ENCODE data around the gene PAFAH1B1.
"Not testable (repeated sequence)": the region's sequence is repeated elsewhere in the genome, so short reads cannot be mapped to it uniquely, and the experiment has no call there.

The PAFAH1B1 gene

GRCh38 chr17:2594722-2595599, 1.5 kb downstream of the PAFAH1B1 start:
- peak in 1 of 2 experiments; percentile 3 for DNase-seq

DNA sequence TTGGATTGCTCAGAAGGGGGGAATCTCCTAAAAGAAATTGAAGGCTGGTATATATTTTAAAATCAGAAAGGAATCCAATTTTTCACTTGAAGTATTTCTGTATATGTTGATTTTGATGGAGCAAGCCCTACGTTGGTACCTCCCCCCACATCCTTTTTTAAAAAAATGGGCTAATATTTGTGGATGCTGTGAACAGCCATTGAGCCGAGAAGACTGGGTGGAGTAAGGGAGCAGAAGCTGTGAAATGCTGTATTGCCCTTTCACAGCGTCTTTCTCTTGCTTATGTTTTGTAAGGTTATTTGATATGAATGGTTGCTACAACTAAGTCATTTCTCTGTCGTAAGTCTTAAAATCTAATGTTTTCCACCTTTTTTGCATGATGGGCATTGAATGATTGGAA, 2.3 kb downstream of the PAFAH1B1 start:
- DNase-seq = no peak

DNA sequence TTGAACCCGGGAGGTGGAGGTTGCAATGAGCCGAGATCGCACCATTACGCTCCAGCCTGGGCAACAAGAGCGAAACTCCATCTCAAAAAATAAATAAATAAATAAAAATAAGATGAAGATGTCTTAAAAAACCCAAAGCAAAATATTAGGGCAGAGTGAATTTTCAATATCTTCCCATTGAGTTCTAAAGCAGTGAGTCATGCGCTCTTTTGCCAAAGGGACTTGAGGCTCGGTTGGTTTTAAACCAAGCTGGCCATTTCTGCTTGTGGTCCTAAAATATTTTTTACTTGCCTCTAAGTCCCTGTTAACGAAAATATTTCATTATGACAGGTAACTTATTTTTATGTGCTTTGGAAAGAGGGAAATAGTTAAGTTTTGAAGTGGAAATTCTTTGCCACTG, 4.7 kb downstream of the PAFAH1B1 start:
- no peak for DNase-seq

GRCh38 chr17:2602597-2603017, 9.2 kb downstream of the PAFAH1B1 start:
- DNase-seq = no peak

GRCh38 chr17:2608350-2608913, 15.0 kb downstream of the PAFAH1B1 start:
- DNase-seq = no peak

DNA sequence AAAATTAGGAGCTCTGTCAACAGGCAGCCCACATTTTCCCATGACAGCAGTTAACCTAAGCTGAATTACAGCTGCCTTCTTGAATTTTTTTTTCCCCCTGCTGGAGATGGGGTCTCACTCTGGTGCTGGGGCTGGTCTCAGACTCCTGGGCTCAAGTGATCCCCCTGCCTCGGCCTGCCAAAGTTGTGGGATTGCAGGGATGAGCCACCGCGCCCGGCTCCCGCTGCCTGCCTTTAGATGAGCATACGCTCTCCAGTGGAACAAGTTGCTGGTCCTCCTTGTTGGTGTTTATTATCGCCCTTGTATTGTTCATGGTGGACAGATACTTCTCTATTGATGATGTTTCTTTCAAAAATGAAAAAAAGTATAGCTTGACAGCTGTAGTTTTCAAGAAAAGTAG, 15.6 kb downstream of the PAFAH1B1 start:
- no peak for DNase-seq

DNA sequence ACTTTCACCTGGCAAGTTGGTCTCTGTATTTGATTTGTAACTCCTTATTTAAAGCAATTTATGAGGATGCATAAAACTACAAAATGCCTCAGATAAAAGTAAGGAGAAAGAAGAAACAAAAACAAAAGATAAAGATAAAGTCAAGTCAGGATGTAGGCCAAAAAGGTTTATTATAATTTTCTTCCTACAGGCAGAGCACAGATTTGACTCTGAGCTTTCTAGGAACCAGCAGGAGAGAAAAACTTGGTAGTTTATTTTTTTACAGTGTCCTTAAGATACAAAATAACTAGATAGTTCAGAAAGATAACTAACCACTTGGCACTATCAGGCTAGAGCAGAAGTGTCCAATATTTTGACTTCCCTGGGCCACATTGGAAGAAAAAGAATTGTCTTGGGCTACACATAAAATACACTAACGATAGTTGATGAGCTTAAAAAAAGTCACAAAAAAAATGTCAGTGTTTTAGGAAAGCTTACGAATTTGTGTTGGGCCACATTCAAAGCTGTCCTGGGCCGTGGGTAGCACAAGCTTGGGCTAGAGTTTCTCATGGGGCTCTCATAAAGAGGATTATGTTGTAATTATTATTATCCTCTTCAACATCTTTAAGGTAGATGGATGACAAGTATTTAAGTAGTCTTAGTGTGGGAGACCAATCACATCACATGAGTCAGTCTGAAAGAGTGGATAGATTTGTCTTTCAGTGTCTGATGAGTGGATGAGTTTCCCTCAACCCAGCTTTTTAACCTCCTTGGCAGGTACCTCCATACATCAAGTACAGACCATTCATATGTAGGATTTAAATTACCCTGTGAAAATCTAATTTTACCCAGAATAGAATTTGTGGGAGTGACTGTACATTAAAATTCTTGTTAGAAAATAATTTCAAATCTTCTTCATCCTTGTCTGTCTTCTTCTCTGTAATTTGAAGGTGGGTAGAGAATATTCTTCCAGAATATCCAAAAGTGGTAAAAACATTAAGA, 17.0 kb downstream of the PAFAH1B1 start:
- peak; percentile 25 to 73 for DNase-seq

GRCh38 chr17:2611627-2612026, 18.2 kb downstream of the PAFAH1B1 start:
- no peak for DNase-seq

DNA sequence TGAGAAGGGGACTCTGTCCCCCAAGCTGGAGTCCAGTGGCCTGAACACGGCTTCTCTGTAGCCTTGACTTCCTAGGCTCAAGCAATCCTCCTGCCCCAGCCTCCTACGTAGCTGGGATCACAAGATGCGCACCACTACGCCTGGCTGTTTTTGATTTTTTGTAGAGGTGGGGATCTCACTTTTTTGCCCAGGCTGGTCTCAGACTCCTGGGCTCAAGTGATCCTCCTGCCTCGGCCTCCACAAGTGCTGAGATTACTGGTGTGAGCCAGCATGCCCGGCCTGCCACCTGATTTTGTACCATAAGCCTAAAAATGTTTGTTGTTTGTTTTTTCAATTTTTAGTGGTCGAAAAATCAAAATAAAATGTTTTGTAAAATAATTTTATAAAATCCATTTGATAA, 19.2 kb downstream of the PAFAH1B1 start:
- no peak for DNase-seq

GRCh38 chr17:2613089-2613808, 19.8 kb downstream of the PAFAH1B1 start:
- DNase-seq = no peak

DNA sequence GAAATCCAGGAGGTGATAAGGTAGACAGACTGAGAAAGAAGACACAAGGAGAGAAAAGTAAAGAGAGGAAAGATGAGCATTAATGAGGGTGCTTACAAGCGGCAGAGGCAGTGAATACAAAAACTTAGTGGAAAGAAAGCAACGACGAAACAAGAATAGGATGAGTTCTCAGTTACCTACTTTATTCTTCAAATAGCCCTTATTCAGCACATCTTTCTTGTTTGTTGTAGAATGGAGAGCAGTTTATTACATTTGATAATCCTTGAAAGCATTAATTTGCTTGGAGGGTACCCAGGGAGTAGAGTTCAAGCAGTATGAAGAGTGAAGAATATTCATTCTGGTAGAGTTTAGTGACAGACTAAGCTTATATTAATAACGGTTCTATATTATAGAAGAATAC, 22.4 kb downstream of the PAFAH1B1 start:
- DNase-seq = no peak

DNA sequence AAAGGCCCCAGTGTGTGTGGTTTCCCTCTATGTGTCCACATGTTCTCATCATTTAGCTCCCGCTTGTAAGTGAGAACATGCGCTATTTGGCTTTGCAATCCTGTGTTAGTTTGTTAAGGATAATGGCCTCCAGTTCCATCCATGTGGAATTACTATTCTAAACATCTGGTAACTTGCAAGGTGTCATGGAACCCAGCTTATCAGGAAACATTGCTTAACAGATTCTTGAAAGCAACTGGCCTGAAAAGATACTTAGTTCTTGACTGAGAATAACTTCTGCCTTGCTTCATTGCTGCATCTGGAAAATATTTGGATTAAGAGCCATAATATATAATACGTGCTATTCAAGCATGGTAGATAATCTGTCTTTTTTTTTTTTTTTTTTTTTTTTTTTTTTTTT, 27.8 kb downstream of the PAFAH1B1 start:
- no peak for DNase-seq

DNA sequence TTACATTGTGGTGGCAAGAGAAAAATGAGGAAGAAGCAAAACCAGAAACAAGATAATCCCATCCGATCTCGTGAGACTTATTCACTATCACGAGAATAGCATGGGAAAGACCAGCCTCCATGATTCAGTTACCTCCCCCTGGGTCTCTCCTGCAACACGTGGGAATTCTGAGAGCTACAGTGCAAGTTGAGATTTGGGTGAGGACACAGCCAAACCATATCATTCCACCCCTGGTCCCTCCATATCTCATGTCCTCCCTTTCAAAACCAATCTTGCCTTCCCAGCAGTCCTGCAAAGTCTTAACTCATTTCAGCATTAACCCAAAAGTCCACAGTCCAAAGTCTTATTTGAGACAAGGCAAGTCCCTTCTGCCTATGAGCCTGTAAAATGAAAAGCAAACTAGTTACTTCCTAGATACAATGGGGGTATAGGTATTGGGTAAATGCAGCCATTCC, 28.5 kb downstream of the PAFAH1B1 start:
- DNase-seq = not testable (repeated sequence)

GRCh38 chr17:2622721-2623301, 29.4 kb downstream of the PAFAH1B1 start:
- DNase-seq = not testable (repeated sequence)

DNA sequence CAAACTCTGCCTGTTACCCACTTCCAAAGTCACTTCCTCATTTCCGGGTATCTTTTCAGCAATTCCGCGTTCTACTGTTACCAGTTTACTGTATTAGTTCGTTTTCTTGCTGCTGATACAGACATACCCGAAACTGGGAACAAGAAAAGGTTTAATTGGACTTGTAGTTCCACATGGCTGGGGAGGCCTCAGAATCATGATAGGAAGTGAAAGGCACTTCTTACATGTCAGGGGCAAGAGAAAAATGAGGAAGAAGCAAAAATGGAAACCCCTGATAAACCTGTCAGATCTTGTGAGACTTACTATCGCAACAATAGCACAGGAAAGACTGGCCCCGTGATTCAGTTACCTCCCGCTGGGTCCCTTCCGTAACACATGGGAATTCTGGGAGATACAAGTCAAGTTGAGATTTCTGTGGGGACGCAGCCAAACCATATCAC, 30.9 kb downstream of the PAFAH1B1 start:
- no peak for DNase-seq

DNA sequence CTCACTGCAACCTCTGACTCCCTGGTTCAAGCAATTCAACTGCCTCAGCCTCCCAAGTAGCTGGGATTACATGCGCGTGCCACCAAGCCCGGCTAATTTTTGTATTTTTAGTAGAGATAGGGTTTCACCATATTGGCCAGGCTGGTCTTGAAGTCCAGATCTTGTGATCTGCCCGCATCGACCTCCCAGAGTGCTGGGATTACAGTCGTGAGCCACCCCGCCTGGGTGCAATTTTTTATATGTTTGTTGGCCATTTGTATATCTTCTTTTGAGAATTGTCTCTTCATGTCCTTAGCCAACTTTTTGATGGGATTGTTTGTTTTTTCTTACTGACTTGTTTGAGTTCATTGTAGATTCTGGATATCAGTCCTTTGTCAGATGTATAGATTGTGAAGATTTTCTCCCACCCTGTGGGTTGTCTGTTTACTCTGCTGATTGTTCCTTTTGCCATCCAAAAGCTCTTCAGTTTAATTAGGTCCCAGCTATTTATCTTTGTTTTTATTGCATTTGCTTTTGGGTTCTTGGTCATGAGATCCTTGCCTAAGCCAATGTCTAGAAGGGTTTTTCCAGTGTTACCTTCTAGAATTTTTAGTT, 33.3 kb downstream of the PAFAH1B1 start:
- not testable (repeated sequence) for DNase-seq

- DNase-seq = not testable (repeated sequence)
Observed at GRCh38 chr17:2628922-2629321, 35.5 kb downstream of the PAFAH1B1 start.

GRCh38 chr17:2631211-2631610, 37.8 kb downstream of the PAFAH1B1 start:
- no peak for DNase-seq

- DNase-seq = no peak
Observed at GRCh38 chr17:2634361-2634960, 41.0 kb downstream of the PAFAH1B1 start.

GRCh38 chr17:2635241-2635640, 41.8 kb downstream of the PAFAH1B1 start:
- DNase-seq = no peak

DNA sequence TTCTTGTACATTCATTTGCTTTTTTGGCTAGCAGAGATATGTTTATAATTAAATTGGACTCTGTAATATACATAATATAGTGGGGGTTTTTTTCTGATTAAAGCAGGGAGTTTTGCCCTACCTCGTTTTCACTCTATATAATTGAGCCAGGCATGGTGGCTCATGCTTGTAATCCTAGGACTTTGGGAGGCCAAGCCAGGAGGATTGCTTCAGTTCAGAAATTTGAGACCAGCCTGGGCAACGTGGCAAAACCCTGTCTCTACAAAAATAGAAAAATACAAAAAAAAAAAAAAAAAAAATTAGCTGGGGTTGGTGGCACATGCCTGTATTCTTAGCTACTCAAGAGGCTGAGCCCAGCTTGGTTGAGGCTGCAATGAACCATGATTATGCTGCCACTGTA, 42.2 kb downstream of the PAFAH1B1 start:
- DNase-seq = no peak

Data from NCI-H524 (cell line).